GM19452 (cell line): Measurements from ENCODE around the gene KLHDC8B.

Experiments
- ATAC-seq: cut with Tn5 transposase; IDR thresholded peaks from one replicate; pipeline ENCODE4 v1.9.1; 2021; ENCODE audit not compliant: unreplicated experiment

KLHDC8B gene

GRCh38 chr3:49171119-49171774 lies at the start of gene KLHDC8B:
Gene KLHDC8B (plus strand): TSS chr3:49171598. CDS start chr3:49172770, 1,172 bp downstream.
- no peak for ATAC-seq

- ATAC-seq: no peak
These were observed 49.4 kb upstream of the KLHDC8B start for GRCh38 chr3:49122022-49122421.

GRCh38 chr3:49122451-49122850 lies 48.9 kb upstream of the KLHDC8B start:
- ATAC-seq: no peak

- ATAC-seq: no peak
These were observed 48.4 kb upstream of the KLHDC8B start for GRCh38 chr3:49122886-49123545.

- ATAC-seq: no peak
These were observed 47.7 kb upstream of the KLHDC8B start for GRCh38 chr3:49123687-49124086.

GRCh38 chr3:49124203-49124602 lies 47.2 kb upstream of the KLHDC8B start:
- no peak for ATAC-seq

GRCh38 chr3:49124991-49125670 lies 46.3 kb upstream of the KLHDC8B start:
- ATAC-seq: no peak

GRCh38 chr3:49131040-49131439 lies 40.4 kb upstream of the KLHDC8B start:
- no peak for ATAC-seq

GRCh38 chr3:49131576-49131975 lies 39.8 kb upstream of the KLHDC8B start:
- ATAC-seq: no peak

GRCh38 chr3:49132073-49132436 lies 39.3 kb upstream of the KLHDC8B start:
- ATAC-seq: no peak

GRCh38 chr3:49132437-49133225 lies 38.8 kb upstream of the KLHDC8B start, which contains the start of gene LAMB2:
Gene LAMB2 (minus strand): TSS chr3:49133050. CDS start chr3:49132867, 183 bp downstream.
- ATAC-seq: no peak

- ATAC-seq: no peak
These were observed 38.0 kb upstream of the KLHDC8B start for GRCh38 chr3:49133226-49133951.

GRCh38 chr3:49134471-49135265 lies 36.7 kb upstream of the KLHDC8B start:
- ATAC-seq: no peak

GRCh38 chr3:49135499-49135898 lies 35.9 kb upstream of the KLHDC8B start:
- ATAC-seq: no peak

GRCh38 chr3:49140080-49140479 lies 31.3 kb upstream of the KLHDC8B start:
- ATAC-seq: no peak

- no peak for ATAC-seq
These were observed 23.2 kb upstream of the KLHDC8B start for GRCh38 chr3:49148159-49148558.

- no peak for ATAC-seq
These were observed 19.8 kb upstream of the KLHDC8B start for GRCh38 chr3:49151610-49152009.

- ATAC-seq: no peak
These were observed 18.0 kb upstream of the KLHDC8B start for GRCh38 chr3:49153349-49153912.

- ATAC-seq: no peak
These were observed 14.1 kb upstream of the KLHDC8B start for GRCh38 chr3:49157289-49157688.
